ENCODE results near the gene CTNNA1. TPM values are rescaled to one million over a fixed set of nuclear protein-coding genes. Genes with fewer than 3 reads are reported as not detected.

CTNNA1 gene
- total and polyA plus RNA-seq, 12 donors: 111 to 521 (median 347) TPM

GRCh38 chr5:138937392-138938387, 184.5 kb downstream of the CTNNA1 start:
- Histone ChIP-seq H3K4me3 (no peak overlapping the region), H3K36me3 (replicated peaks in 1 of 2) (peaks cover 0 to 27% of the 10 kb centered on the region in 2 donors), H3K9me3 (replicated peaks in 1 of 3) (no peaks in the 10 kb centered on the region), H3K27me3 (no peaks in the 10 kb centered on the region), H3K4me1 (replicated peaks in 1 of 2) (no peaks in the 10 kb centered on the region), H3K27ac (peak overlapping the region in 1 of 5 donors; percentile 11)
- WGBS, 4 donors: 87 to 93% (median 90%) methylated on average over 21 to 25 of the region's 25 CpGs
- intact Hi-C loops (cut with DNase I): no loop called here
- DNase-seq: peak in 2 of 7 donors; percentile 25 to 53
- no peak for TF ChIP-seq CTCF (IDR thresholded peaks at IDR 0.05)
- TF ChIP-seq POLR2A (IDR thresholded peaks at IDR 0.05): no peak

DNA sequence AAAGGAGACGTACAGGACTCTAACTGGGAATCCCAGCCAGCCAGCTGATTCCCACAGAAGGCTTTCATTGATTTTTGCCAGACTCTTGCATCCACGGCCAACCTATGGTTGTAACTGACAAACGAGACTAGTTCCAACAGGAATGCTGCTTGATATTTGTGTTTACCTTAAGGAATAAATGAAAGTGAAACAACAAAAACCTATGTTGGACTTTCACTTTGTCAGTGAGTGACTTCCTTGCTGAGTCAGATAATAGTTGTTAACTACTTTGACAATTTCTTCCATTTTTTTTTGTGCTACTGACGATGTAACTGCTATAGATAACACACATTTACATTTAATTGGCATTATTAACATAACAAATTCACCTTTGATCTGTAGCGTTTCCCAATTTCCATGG, 185.3 kb downstream of the CTNNA1 start:
- intact Hi-C loops (cut with DNase I): no loop called here
- DNase-seq: no peak
- no peaks in the 10 kb centered on the region for H3K9me3 ChIP-seq (replicated peaks in 1 of 3)
- no peak for TF ChIP-seq CTCF (IDR thresholded peaks at IDR 0.05)
- no peak for TF ChIP-seq POLR2A (IDR thresholded peaks at IDR 0.05)
- H3K36me3 ChIP-seq (replicated peaks in 1 of 2): peaks cover 0 to 18% of the 10 kb centered on the region in 2 donors
- no peak overlapping the region for H3K27ac ChIP-seq
- WGBS, 4 donors: 87 to 91% (median 88%) methylated on average over 5 of the region's 5 CpGs
- H3K4me3 ChIP-seq: no peak overlapping the region
- no peaks in the 10 kb centered on the region for H3K4me1 ChIP-seq (replicated peaks in 1 of 2)
- no peaks in the 10 kb centered on the region for H3K27me3 ChIP-seq

- DNase-seq: no peak
- Histone ChIP-seq H3K36me3 (replicated peaks in 1 of 2) (peaks cover 0 to 10% of the 10 kb centered on the region in 2 donors), H3K27me3 (no peaks in the 10 kb centered on the region), H3K4me1 (replicated peaks in 1 of 2) (peaks cover 0 to 11% of the 10 kb centered on the region in 2 donors), H3K4me3 (no peak overlapping the region), H3K27ac (no peak overlapping the region), H3K9me3 (replicated peaks in 1 of 3) (no peaks in the 10 kb centered on the region)
- 82 to 91% (median 87%) methylated on average over 2 of the region's 2 CpGs for WGBS, 4 donors
- intact Hi-C loops (cut with DNase I): no loop called here
- no peak for TF ChIP-seq CTCF (IDR thresholded peaks at IDR 0.05)
- no peak for TF ChIP-seq POLR2A (IDR thresholded peaks at IDR 0.05)
These were observed 188.8 kb downstream of the CTNNA1 start for GRCh38 chr5:138942066-138942465.

- H3K27me3 ChIP-seq: no peaks in the 10 kb centered on the region
- H3K4me1 ChIP-seq (replicated peaks in 1 of 2): peaks cover 0 to 11% of the 10 kb centered on the region in 2 donors
- H3K9me3 ChIP-seq (replicated peaks in 1 of 3): no peaks in the 10 kb centered on the region
- no peak overlapping the region for H3K27ac ChIP-seq
- H3K4me3 ChIP-seq: no peak overlapping the region
- intact Hi-C loops (cut with DNase I): no loop called here
- H3K36me3 ChIP-seq (replicated peaks in 1 of 2): peaks cover 0 to 12% of the 10 kb centered on the region in 2 donors
- TF ChIP-seq POLR2A (IDR thresholded peaks at IDR 0.05): no peak
- TF ChIP-seq CTCF (IDR thresholded peaks at IDR 0.05): no peak
- peak in 2 of 7 donors; percentile 10 to 50 for DNase-seq
- 87 to 94% (median 91%) methylated on average over 3 of the region's 3 CpGs for WGBS, 4 donors
These were observed 189.6 kb downstream of the CTNNA1 start for GRCh38 chr5:138942861-138943260.

Measured in adrenal gland (tissue), 12 donors.